Measurements from ENCODE around the gene FHIT. TPM values are rescaled to one million over a fixed set of nuclear protein-coding genes. Genes with fewer than 3 reads are reported as not detected.
"Not testable (repeated sequence)": the region's sequence is repeated elsewhere in the genome, so short reads cannot be mapped to it uniquely, and the experiment has no call there.

FHIT gene
- total RNA-seq, 1 experiment from 2014 or later, result 3.6 TPM

- TF ChIP-seq EZH2phosphoT487 (IDR thresholded peaks at IDR 0.05; ENCODE audit: borderline replicate concordance, low read length) (no peak), CTCF (conservative IDR thresholded peaks at IDR 0.05; ENCODE audit: low read depth, low read length) (no peak), EZH2 (IDR thresholded peaks at IDR 0.05; ENCODE audit: low read length, unreplicated experiment) (no peak)
- no peaks in the 10 kb centered on the region for H3K79me2 ChIP-seq (ENCODE audit: low read length)
- no peak overlapping the region for H3K4me2 ChIP-seq (ENCODE audit: low read length)
- H3K9me2 ChIP-seq (replicated peaks; ENCODE audit: low read length), result no peaks in the 10 kb centered on the region
- no peaks in the 10 kb centered on the region for H3K4me1 ChIP-seq (ENCODE audit: insufficient read depth, low read length)
- no peaks in the 10 kb centered on the region for H3K36me3 ChIP-seq (ENCODE audit: low read depth, low read length)
- H4K20me1 ChIP-seq (ENCODE audit: low read length), result no peaks in the 10 kb centered on the region
- H3K4me3 ChIP-seq (ENCODE audit: low read length), result no peak overlapping the region
- DNase-seq, result no peak
- ATAC-seq, result no peak
- H3K27me3 ChIP-seq (ENCODE audit: low read length), result no peaks in the 10 kb centered on the region
- peaks cover 4% of the 10 kb centered on the region; the same call in 1 of the 2 replicates for H3K9me3 ChIP-seq (ENCODE audit: low read length)
- CTCF ChIA-PET, result no interaction called here
- POLR2A ChIA-PET (ENCODE audit: unreplicated experiment), result no interaction called here
- no peaks in the 10 kb centered on the region for H3F3A ChIP-seq (ENCODE audit: low read length, unreplicated experiment)
- H3K27ac ChIP-seq (ENCODE audit: low read length), result no peak overlapping the region
- no TSS peak for BruUV-seq (replicated peaks)
- H3K9ac ChIP-seq (ENCODE audit: low read length), result no peak overlapping the region
- intact Hi-C loops (cut with micrococcal nuclease), result no loop called here
- no peak overlapping the region for H2AFZ ChIP-seq (ENCODE audit: low read length)
Observed at GRCh38 chr3:61053781-61054496, 197.3 kb downstream of the FHIT start.

GRCh38 chr3:61052851-61053250 lies 198.4 kb downstream of the FHIT start:
- intact Hi-C loops (cut with micrococcal nuclease), result no loop called here
- Histone ChIP-seq H3K4me1 (ENCODE audit: insufficient read depth, low read length) (no peaks in the 10 kb centered on the region), H3K36me3 (ENCODE audit: low read depth, low read length) (no peaks in the 10 kb centered on the region), H3K27ac (ENCODE audit: low read length) (no peak overlapping the region), H3F3A (ENCODE audit: low read length, unreplicated experiment) (no peaks in the 10 kb centered on the region), H4K20me1 (ENCODE audit: low read length) (no peaks in the 10 kb centered on the region), H3K4me3 (ENCODE audit: low read length) (no peak overlapping the region), H3K79me2 (ENCODE audit: low read length) (no peaks in the 10 kb centered on the region), H3K4me2 (ENCODE audit: low read length) (no peak overlapping the region), H3K9ac (ENCODE audit: low read length) (no peak overlapping the region), H3K9me3 (ENCODE audit: low read length) (peaks cover 4% of the 10 kb centered on the region; the same call in 1 of the 2 replicates), H3K9me2 (replicated peaks; ENCODE audit: low read length) (no peaks in the 10 kb centered on the region), H3K27me3 (ENCODE audit: low read length) (no peaks in the 10 kb centered on the region), H2AFZ (ENCODE audit: low read length) (no peak overlapping the region)
- POLR2A ChIA-PET (ENCODE audit: unreplicated experiment), result no interaction called here
- TF ChIP-seq CTCF (conservative IDR thresholded peaks at IDR 0.05; ENCODE audit: low read depth, low read length), result no peak
- no peak for TF ChIP-seq EZH2 (IDR thresholded peaks at IDR 0.05; ENCODE audit: low read length, unreplicated experiment)
- TF ChIP-seq EZH2phosphoT487 (IDR thresholded peaks at IDR 0.05; ENCODE audit: borderline replicate concordance, low read length), result no peak
- no TSS peak for BruUV-seq (replicated peaks)
- CTCF ChIA-PET, result no interaction called here
- no peak for DNase-seq
- ATAC-seq, result no peak

GRCh38 chr3:61051666-61052065 lies 199.6 kb downstream of the FHIT start:
- Histone ChIP-seq H2AFZ (ENCODE audit: low read length) (no peak overlapping the region), H3K9me2 (replicated peaks; ENCODE audit: low read length) (no peaks in the 10 kb centered on the region), H3K4me1 (ENCODE audit: insufficient read depth, low read length) (no peaks in the 10 kb centered on the region), H4K20me1 (ENCODE audit: low read length) (no peaks in the 10 kb centered on the region), H3K9me3 (ENCODE audit: low read length) (peaks cover 4% of the 10 kb centered on the region; the same call in 1 of the 2 replicates), H3K4me3 (ENCODE audit: low read length) (no peak overlapping the region), H3K36me3 (ENCODE audit: low read depth, low read length) (no peaks in the 10 kb centered on the region), H3K79me2 (ENCODE audit: low read length) (no peaks in the 10 kb centered on the region), H3K27ac (ENCODE audit: low read length) (no peak overlapping the region), H3F3A (ENCODE audit: low read length, unreplicated experiment) (no peaks in the 10 kb centered on the region), H3K27me3 (ENCODE audit: low read length) (no peaks in the 10 kb centered on the region), H3K4me2 (ENCODE audit: low read length) (no peak overlapping the region), H3K9ac (ENCODE audit: low read length) (no peak overlapping the region)
- DNase-seq (no peak), ATAC-seq (no peak)
- TF ChIP-seq CTCF (conservative IDR thresholded peaks at IDR 0.05; ENCODE audit: low read depth, low read length) (no peak), EZH2phosphoT487 (IDR thresholded peaks at IDR 0.05; ENCODE audit: borderline replicate concordance, low read length) (no peak), EZH2 (IDR thresholded peaks at IDR 0.05; ENCODE audit: low read length, unreplicated experiment) (no peak)
- ChIA-PET CTCF (no interaction called here), POLR2A (ENCODE audit: unreplicated experiment) (no interaction called here)
- intact Hi-C loops (cut with micrococcal nuclease), result no loop called here
- BruUV-seq (replicated peaks), result no TSS peak

GRCh38 chr3:61045169-61045568 lies 206.1 kb downstream of the FHIT start:
- ATAC-seq; H3K27ac ChIP-seq (ENCODE audit: low read length); H3K9me2 ChIP-seq (replicated peaks; ENCODE audit: low read length); H2AFZ ChIP-seq (ENCODE audit: low read length); H3F3A ChIP-seq (ENCODE audit: low read length, unreplicated experiment); DNase-seq; intact Hi-C loops (cut with micrococcal nuclease); H3K4me1 ChIP-seq (ENCODE audit: insufficient read depth, low read length); POLR2A ChIA-PET (ENCODE audit: unreplicated experiment); H3K36me3 ChIP-seq (ENCODE audit: low read depth, low read length); H3K9ac ChIP-seq (ENCODE audit: low read length); BruUV-seq (replicated peaks); H3K9me3 ChIP-seq (ENCODE audit: low read length); CTCF ChIA-PET; H3K79me2 ChIP-seq (ENCODE audit: low read length); H3K4me2 ChIP-seq (ENCODE audit: low read length); H4K20me1 ChIP-seq (ENCODE audit: low read length); H3K4me3 ChIP-seq (ENCODE audit: low read length); H3K27me3 ChIP-seq (ENCODE audit: low read length): not testable (repeated sequence)

Data from PC-3 (cell line).